Heart right ventricle (tissue), 16 donors: ENCODE data around the gene RNPEP. TPM values are rescaled to one million over a fixed set of nuclear protein-coding genes. Genes with fewer than 3 reads are reported as not detected.
A peak's percentile ranks its signal among the peaks of the same experiment; 100 is the strongest.

ENCODE experiments used
- ATAC-seq, 8 donors: fragments of 200-7000 bp; cut with Tn5 transposase; one replicate each; pipeline ENCODE4 v1.9.1; 2020; ENCODE audit warnings: mild to moderate bottlenecking in 8 of 8, moderate library complexity in 8 of 8, moderate number of reproducible peaks in 1 of 8
- DNase-seq, 2 donors: peaks; one replicate each; pipeline ENCODE4 v3.0.0-alpha.2; 2020
- H3K27ac ChIP-seq, 10 donors: fragments of 200-600 bp; sonication (generic) in 2 of 10; one replicate each; pipeline versions ENCODE4 v1.5.0 to v1.8.0; 2020 to 2022; ENCODE audit warnings: mild to moderate bottlenecking in 3 of 10
- H3K27me3 ChIP-seq, 7 donors: fragments of 200-600 bp; one replicate each; pipeline ENCODE4 v1.8.0; 2021 to 2022; ENCODE audit warnings: mild to moderate bottlenecking in 2 of 7
- H3K36me3 ChIP-seq, 9 donors: fragments of 200-600 bp; sonication (generic) in 1 of 9; one replicate each; pipeline versions ENCODE4 v1.5.0 to v1.8.0; 2020 to 2022; ENCODE audit warnings: mild to moderate bottlenecking in 2 of 9
- H3K4me1 ChIP-seq, 9 donors: fragments of 200-600 bp; sonication (generic) in 1 of 9; one replicate each; pipeline versions ENCODE4 v1.5.0 to v1.8.0; 2020 to 2022; ENCODE audit warnings: mild to moderate bottlenecking in 4 of 9
- H3K4me3 ChIP-seq, 10 donors: fragments of 200-600 bp; sonication (generic) in 2 of 10; one replicate each; pipeline versions ENCODE4 v1.5.0 to v1.8.0; 2020 to 2022; ENCODE audit warnings: mild to moderate bottlenecking in 7 of 10, moderate library complexity in 2 of 10
- H3K9me3 ChIP-seq, 11 donors: fragments of 200-600 bp in 10 of 11; sonication (generic) in 2 of 11; one replicate each; pipeline versions ENCODE4 v1.5.0 to v1.8.0; 2013 to 2022; ENCODE audit warnings: mild to moderate bottlenecking in 2 of 11, control low read depth in 1 of 11, moderate library complexity in 1 of 11
- CTCF ChIP-seq, 9 donors: fragments of 200-600 bp; sonication (generic) in 2 of 9; IDR thresholded peaks; one replicate each; pipeline versions ENCODE4 v1.5.0 to v1.8.0; 2021 to 2022; ENCODE audit warnings: antibody characterized with exemption in 9 of 9, mild to moderate bottlenecking in 5 of 9, moderate library complexity in 1 of 9
- WGBS, 2 donors: extraction: QIAGEN DNeasy Blood & Tissue Kit; methylation state at CpG; one replicate each; pipeline ENCODE4 v1.1.7; 2013; ENCODE audit warnings: inconsistent platforms in 1 of 2; 5-methylcytosine and 5-hydroxymethylcytosine counted together
- intact Hi-C, 10 donors: fragments of 100-400 bp; cut with DNase I; formaldehyde crosslinking; loops; one replicate each; pipeline versions ENCODE4 v1.11.1 to v1.14.2; 2022
- polyA plus RNA-seq, 2 donors: library from polyadenylated mRNA; stranded (reverse); fragments of 200-250 nt; gene quantifications; one replicate each; pipeline ENCODE4 v1.2.3, GENCODE V29; 2013
- total RNA-seq, 10 donors: library from RNA; stranded (reverse); fragmentation: NEBNext Ultra II Directional in 3 of 10; extraction: Animal tissue kit (Norgen Biotek cat#: 25700) in 3 of 10; gene quantifications; one replicate each; pipeline versions ENCODE4 v1.2.1 to v1.2.4, GENCODE V29; 2021 to 2023
- donor health status: Arrhythmogenic right ventricular cardiomyopathy.
- donor health status: ischemic (EF 13 %, LVEDD 7.1; RV severe dilation, severe dysfunction).
- donor health status: healthy with polysubstance abuse.
- donor health status: DM: no; HTN: yes; CAD: no.
- donor health status: DM: no; HTN: no; CAD: no.
- donor health status: ischemic (EF 25% LVEDD 6.9; RV normal size, moderate dysfunction).
- donor health status: ischemic (EF 25% LVEDD 5.7; RV mildly dilated, moderate dysfunction).
- donor health status: healthy.
- donor health status: DM: yes; HTN: yes; CAD: no.
- donor health status: Ischemic cardiomyopathy.
- donor health status: ischemic (EF 35%, LVEDD 5.7; RV mildly dilated, moderate dysfunction).
- donor health status: nonischemic (EF 11% LVEDD 7.7; RV severe dilation, severe dysfunction).
- donor health status: DM: yes; HTN: yes; CAD: no.
- donor health status: PGD.
- donor health status: ischemic (EF 29% LVEDD 5.4; RV normal size, mild dysfunction).
- donor health status: nonischemic (EF 23%, LVEDD 6.1; RV moderate dilation, normal function).

The RNPEP gene
- total and polyA plus RNA-seq, 12 donors: 11.1 to 27.4 (median 15.7) TPM

- intact Hi-C loops: no loop called here
- peaks cover 0 to 10% (median 3%) of the 10 kb centered on the region in 9 donors for H3K4me1 ChIP-seq
- ATAC-seq: no peak
These were observed 14.1 kb upstream of the RNPEP start for GRCh38 chr1:201968202-201968925.

GRCh38 chr1:201970334-201971159 is 11.9 kb upstream of the RNPEP start:
- H3K27ac ChIP-seq: peak overlapping the region in 1 of 10 donors; percentile 1
- no peak for DNase-seq

More at GRCh38 chr1:201968202-201968925, 14.1 kb upstream of the RNPEP start:
- Histone ChIP-seq H3K4me3 (no peak overlapping the region), H3K9me3 (no peaks in the 10 kb centered on the region), H3K27ac (no peak overlapping the region), H3K27me3 (no peaks in the 10 kb centered on the region), H3K36me3 (peaks cover 0 to 81% (median 66%) of the 10 kb centered on the region in 9 donors)
- no peak for DNase-seq
- 91 to 92% methylated on average over 16 of the region's 16 CpGs for WGBS, 2 donors
- no peak for TF ChIP-seq CTCF (IDR thresholded peaks at IDR 0.05)

GRCh38 chr1:201982082-201982622 is 296 bp upstream of the RNPEP start:
- TF ChIP-seq CTCF (IDR thresholded peaks at IDR 0.05): no peak
- peaks cover 0 to 50% (median 18%) of the 10 kb centered on the region in 9 donors for H3K4me1 ChIP-seq
- H3K36me3 ChIP-seq: peaks cover 0 to 6% (median 0%) of the 10 kb centered on the region in 9 donors
- no peaks in the 10 kb centered on the region for H3K27me3 ChIP-seq
- peak overlapping the region; percentile 33 to 98 (median 94) for H3K27ac ChIP-seq
- no peaks in the 10 kb centered on the region for H3K9me3 ChIP-seq
- peak overlapping the region; percentile 56 to 100 (median 96) for H3K4me3 ChIP-seq
- WGBS, 2 donors: 7 to 15% methylated on average over 17 to 31 of the region's 31 CpGs
- DNase-seq: peak; percentile 76 to 85
- peak in 5 of 8 donors; percentile 30 to 86 (median 84) for ATAC-seq
- intact Hi-C loops: no loop called here

More at GRCh38 chr1:201970334-201971159, 11.9 kb upstream of the RNPEP start:
- no peak overlapping the region for H3K4me3 ChIP-seq
- no peaks in the 10 kb centered on the region for H3K27me3 ChIP-seq
- TF ChIP-seq CTCF (IDR thresholded peaks at IDR 0.05): no peak
- H3K36me3 ChIP-seq: peaks cover 0 to 59% (median 44%) of the 10 kb centered on the region in 9 donors
- intact Hi-C loops: loop anchor here in 9 of 10 donors (1.0 to 10.0 kb wide), 4 partner anchors 73 to 436 kb away; partner anchors contain the start of gene NAV1 (in 3 of the 9)
- WGBS, 2 donors: 49 to 55% methylated on average over 9 of the region's 9 CpGs
- ATAC-seq: peak in 1 of 8 donors; percentile 31
- no peaks in the 10 kb centered on the region for H3K9me3 ChIP-seq
- H3K4me1 ChIP-seq: peaks cover 0 to 10% (median 3%) of the 10 kb centered on the region in 9 donors

GRCh38 chr1:201983380-201983805 is 945 bp downstream of the RNPEP start:
- intact Hi-C loops: no loop called here
- no peak for ATAC-seq
- H3K9me3 ChIP-seq: no peaks in the 10 kb centered on the region
- WGBS, 2 donors: 13 to 15% methylated on average over 11 of the region's 11 CpGs
- peaks cover 0 to 52% (median 18%) of the 10 kb centered on the region in 9 donors for H3K4me1 ChIP-seq
- H3K27me3 ChIP-seq: no peaks in the 10 kb centered on the region
- H3K36me3 ChIP-seq: peaks cover 0 to 9% (median 0%) of the 10 kb centered on the region in 9 donors
- no peak for DNase-seq
- peak overlapping the region; percentile 33 to 98 (median 94) for H3K27ac ChIP-seq
- peak overlapping the region; percentile 56 to 100 (median 96) for H3K4me3 ChIP-seq
- TF ChIP-seq CTCF (IDR thresholded peaks at IDR 0.05): peak in 1 of 9 donors; percentile 1
